Measurements from ENCODE around the gene DPM2.

DPM2 gene

DNA sequence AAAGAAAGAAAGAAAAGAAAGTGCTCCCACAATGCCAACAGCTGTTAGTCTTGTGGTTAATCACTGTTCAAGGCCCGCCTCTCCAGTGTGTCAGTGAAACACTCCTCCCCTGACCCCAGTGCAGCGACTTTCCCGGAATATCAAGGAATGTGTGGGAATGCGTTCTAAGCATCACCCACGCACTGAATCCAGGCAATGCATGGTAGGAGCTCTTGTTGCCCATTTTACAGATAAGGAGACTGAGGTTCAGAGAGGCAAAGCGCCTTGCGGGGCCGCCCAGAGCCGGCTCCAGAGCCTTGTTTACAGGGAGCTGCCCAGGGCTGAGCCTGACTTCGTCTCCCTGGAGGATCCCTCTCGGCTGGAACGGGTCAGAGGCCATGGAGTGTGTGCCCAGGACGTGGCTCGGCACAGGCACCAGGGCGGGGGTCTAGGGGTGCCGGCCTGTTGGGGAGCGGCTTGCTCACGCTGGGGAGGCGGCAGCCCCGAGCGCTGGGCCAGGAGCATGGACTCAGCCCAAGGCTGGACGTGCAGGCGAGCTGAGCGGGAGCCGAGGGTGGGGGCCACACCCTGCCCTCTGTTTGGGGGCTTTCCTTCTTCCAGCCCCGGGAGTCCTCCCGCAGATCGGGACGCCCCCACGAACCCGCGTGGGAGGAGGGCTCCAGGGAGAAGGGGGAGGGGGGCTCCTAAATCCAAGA, 39.1 kb downstream of the DPM2 start:
- DNase-seq (ENCODE audit: low spot score), result no peak

DNA sequence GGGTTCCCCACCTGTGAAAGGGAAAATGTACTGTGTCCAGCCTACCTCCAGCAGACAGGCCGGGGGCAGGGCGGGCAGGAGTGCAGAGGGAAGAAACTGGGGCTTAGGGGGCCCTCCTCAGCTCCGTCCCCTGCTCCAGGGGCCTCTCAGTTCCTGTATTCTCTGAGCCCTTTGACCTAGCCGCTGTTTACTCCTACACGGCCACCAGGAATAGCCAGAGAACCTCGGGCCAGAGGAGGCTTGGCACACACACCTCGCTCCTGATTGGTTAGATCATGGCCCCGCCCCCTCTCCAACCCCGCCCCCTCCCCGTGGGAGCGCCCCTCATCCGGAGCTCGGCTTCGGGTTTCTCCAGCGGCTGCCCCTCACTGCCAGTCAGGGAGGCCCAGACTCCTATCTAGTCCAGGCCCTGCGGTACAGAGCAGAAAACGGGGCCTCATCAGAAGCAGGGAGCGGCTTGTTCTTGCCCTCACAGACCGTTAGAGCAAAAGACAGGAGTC, 40.4 kb downstream of the DPM2 start:
- no peak for DNase-seq (ENCODE audit: low spot score)

DNA sequence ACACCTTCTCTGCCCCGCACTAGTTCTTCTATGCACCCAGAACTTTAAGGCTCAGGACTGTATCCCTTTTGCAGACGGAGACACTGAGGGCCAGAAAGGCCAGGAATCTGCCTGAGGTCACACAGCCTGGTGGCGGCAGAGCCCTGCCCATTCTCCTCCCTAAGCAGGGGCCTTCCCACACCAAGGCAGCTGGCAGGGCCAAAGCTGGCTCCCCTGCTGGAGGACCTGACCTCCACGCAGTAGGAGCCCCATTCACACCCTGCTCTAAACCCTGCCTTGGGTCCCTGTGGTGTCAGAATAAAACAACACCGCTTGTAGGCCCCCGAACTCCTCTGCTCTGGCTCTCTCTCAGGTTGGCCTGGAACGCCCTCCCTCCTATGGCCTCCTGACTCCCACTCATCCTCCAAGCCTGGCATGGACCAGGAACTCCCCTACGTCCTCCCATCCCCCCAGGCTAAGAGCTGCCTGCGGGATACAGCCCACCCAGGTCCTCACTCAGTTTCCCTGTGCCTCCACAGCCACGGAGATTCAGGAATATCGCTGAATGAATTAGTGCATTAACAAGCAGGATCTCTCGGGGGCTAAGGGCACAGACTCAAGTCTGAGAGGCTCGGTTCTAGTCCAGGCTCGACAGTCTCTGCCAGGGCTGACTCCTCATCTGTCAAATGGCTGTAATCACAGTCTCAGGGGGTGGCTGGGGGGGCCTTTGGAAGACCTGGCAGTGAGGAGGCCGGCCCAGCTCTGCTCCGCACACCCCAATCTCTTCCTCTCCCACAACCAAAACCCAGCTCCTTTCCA, 41.1 kb downstream of the DPM2 start:
- DNase-seq (ENCODE audit: low spot score), result no peak

DNA sequence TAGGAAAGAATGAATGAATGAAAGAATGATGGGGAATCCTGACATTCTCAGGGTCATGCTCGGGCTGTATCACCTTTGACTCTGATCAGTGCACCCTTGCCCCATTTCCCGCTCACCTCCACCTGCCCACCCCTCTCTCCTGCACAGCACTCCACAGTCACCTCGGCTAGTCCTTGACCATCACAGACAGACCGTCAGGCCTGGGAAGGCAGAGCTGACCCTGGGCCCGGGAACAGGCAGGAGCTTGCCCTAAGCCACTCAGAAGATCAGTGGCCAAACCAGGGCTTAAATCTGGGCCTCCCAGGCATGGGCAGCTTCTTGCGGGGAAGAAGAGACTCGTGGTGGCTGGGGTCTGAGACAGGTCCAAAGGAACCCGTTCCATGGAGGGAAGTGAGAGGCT, 41.8 kb downstream of the DPM2 start:
- DNase-seq (ENCODE audit: low spot score), result no peak

DNA sequence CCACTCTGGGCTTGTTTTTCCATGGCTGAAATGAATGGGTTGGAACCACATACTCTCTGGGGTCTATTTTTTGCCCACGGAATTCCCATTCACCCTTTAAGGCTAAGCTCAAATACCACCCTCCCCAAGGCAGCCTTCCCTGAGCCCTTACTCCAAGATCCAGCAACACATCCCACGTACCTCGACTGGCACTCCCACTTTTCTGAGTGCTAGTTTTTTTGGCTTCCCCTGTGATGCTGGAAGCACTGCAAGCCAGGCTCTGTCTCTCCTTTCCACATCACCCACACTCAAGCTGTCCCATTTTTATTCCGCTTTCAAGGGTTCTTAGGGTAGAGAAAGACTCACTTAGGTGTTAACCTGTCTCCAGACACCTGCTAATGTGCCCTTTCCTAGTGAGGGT, 44.3 kb downstream of the DPM2 start:
- DNase-seq (ENCODE audit: low spot score), result no peak

- DNase-seq (ENCODE audit: low spot score), result no peak
Measured at GRCh38 chr9:127892831-127893230, 44.8 kb downstream of the DPM2 start.

DNA sequence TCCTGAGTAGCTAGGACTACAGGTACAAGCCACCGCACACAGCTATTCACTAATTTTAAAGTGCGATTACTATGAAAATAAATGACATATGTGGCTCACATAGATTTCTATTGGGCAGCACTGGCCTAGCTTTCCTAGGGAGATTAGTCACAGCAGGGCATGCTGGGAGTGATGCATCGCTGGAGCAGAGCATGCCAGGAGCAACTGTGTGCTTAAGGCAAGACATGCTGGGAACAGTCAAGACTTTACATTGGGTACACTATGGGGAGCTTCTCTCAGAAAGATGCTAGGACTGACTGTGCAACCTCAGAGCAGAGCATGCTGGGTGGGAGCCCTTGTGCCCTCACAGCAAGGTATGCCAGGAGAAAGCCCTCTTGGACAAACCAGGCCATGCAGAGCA, 47.6 kb downstream of the DPM2 start:
- no peak for DNase-seq (ENCODE audit: low spot score)

GRCh38 chr9:127887792-127888191, 49.9 kb downstream of the DPM2 start:
- no peak for DNase-seq (ENCODE audit: low spot score)

GRCh38 chr9:127886401-127886972, 51.2 kb downstream of the DPM2 start:
- DNase-seq (ENCODE audit: low spot score), result no peak

DNA sequence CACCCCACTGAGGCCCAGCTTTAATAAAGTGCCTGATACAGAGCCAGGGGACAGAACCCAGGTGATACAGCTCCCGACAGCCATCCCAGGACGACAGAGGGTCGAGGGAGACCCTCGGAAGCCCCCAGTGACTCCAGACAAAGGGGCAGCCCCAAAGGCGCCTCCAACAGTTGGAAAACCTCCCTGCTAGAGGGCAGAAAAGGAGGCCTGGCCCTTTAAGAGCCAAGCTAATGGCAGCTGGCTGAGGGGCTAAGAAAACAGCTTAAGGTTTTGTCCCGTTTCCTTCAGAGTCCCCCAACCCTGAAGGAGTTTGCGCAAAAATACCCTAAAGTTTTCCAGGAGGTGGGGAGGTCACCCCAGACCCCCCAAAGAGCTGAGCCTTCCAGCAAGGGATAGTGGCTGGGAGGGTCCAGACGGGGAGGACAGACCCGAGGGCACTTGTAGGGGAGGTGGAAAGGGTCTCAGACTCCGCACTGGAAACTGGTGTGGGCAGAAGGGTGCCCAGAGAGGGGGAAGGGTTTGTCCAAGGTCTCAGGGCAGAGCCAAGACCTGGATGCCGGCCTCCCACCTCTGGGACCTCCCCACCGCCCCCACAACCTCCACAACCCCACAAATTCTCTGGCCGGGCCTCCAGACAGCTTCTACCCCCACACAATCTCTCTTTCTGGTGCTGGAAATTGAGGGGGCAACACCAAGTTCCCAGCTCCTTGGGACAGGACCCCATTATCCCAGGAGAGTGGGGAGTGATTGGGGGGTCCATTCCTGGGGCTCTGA, 52.0 kb downstream of the DPM2 start:
- DNase-seq (ENCODE audit: low spot score), result no peak
